K562 (cell line): ENCODE data around the gene MACF1. TPM values are rescaled to one million over a fixed set of nuclear protein-coding genes. Genes with fewer than 3 reads are reported as not detected.
A peak's percentile ranks its signal among the peaks of the same experiment; 100 is the strongest.

Source experiments
- ARID1B ChIP-seq: fragments of 450-650 bp; IDR thresholded peaks from 2 replicates; pipeline ENCODE4 v1.6.1; 2016; ENCODE audit warnings: antibody characterized with exemption, mild to moderate bottlenecking, inconsistent platforms
- CBFA2T2 ChIP-seq: fragments of 450-650 bp; conservative IDR thresholded peaks from 2 replicates; pipeline ENCODE4 v1.6.1; 2017; ENCODE audit warnings: mild to moderate bottlenecking
- CREB3L1 ChIP-seq: fragments of 450-650 bp; IDR thresholded peaks from 2 replicates; pipeline ENCODE4 v1.6.1; 2014; ENCODE audit warnings: low read depth, mild to moderate bottlenecking, moderate library complexity, borderline replicate concordance
- E2F8 ChIP-seq: fragments of 450-650 bp; IDR thresholded peaks from 2 replicates; pipeline ENCODE4 v1.7.1; 2018; ENCODE audit warnings: mild to moderate bottlenecking, low read depth; ENCODE audit not compliant: partially characterized antibody
- HINFP ChIP-seq: fragments of 450-650 bp; conservative IDR thresholded peaks from 2 replicates; pipeline ENCODE4 v1.6.1; 2016; ENCODE audit warnings: missing genetic modification characterization, low read depth, mild to moderate bottlenecking, control low read depth, missing compliant biosample characterization
- HMGXB4 ChIP-seq: sonication (generic); formaldehyde crosslinking; IDR thresholded peaks from 2 replicates; pipeline ENCODE4 v1.8.1; 2023; ENCODE audit warnings: mild to moderate bottlenecking, missing genetic modification reagents
- PTBP1 ChIP-seq: fragments of 200-400 bp; formaldehyde crosslinking; IDR thresholded peaks from 2 replicates; pipeline ENCODE4 v1.6.1; 2017; ENCODE audit warnings: low read depth, low read length
- RFX1 ChIP-seq: fragments of 450-650 bp; IDR thresholded peaks from 2 replicates; pipeline ENCODE4 v1.6.1; 2016; ENCODE audit warnings: mild to moderate bottlenecking, moderate library complexity
- SMAD1 ChIP-seq: fragments of 150-350 bp; IDR thresholded peaks from 2 replicates; pipeline ENCODE4 v1.6.1; 2014; ENCODE audit warnings: low read length, low read depth; ENCODE audit not compliant: partially characterized antibody
- TRIM24 ChIP-seq, 2 experiments: fragments of 450-650 bp; IDR thresholded peaks; 2 replicates each; pipeline ENCODE4 v1.6.1; 2016
- ZNF407 ChIP-seq: fragments of 450-650 bp; IDR thresholded peaks from 2 replicates; pipeline ENCODE4 v1.6.1; 2016; ENCODE audit warnings: low read depth
- ZZZ3 ChIP-seq: fragments of 450-650 bp; IDR thresholded peaks from 2 replicates; pipeline ENCODE4 v1.6.1; 2016; ENCODE audit warnings: antibody characterized with exemption, mild to moderate bottlenecking, moderate library complexity
- polyA plus RNA-seq, 8 experiments: library from polyadenylated mRNA; depleted of rRNA in 4 of 8; stranded (reverse) in 5 of 8; unstranded in 3 of 8; fragments of >200 nt; fragmentation: Nextera tagmentation in 2 of 8; fragmentation: Illumina TruSeq in 1 of 8; extraction: Ambion mirVana in 2 of 8; extraction: Trizol in 1 of 8; gene quantifications; 2 replicates each; pipeline versions ENCODE4 v1.2.1 to v1.2.3, GENCODE V29; 2011 to 2014; ENCODE audit warnings: inconsistent platforms in 1 of 8, missing spikeins in 1 of 8
- total RNA-seq, 7 experiments: library from RNA; depleted of rRNA in 6 of 7; stranded (reverse); fragments of >200 nt in 6 of 7; fragmentation: Illumina TruSeq in 2 of 7; extraction: Trizol in 2 of 7; gene quantifications; 2 replicates each; pipeline versions ENCODE4 v1.2.1 to v1.2.3, GENCODE V29; 2011 to 2021; ENCODE audit warnings: low replicate concordance in 1 of 7

Gene MACF1
- total and polyA plus RNA-seq, 9 of the 15 experiments (the other 6 are each of a cell fraction or from before 2014, with no cell fraction given): 13.2 to 232 (median 112) TPM

- no peak for TF ChIP-seq HMGXB4 (CRISPR knock-in tag)
- TF ChIP-seq ZZZ3: no peak
- TF ChIP-seq RFX1: no peak
- TF ChIP-seq HINFP (tag): no peak
- peak; percentile 29 for TF ChIP-seq SMAD1
- TF ChIP-seq CREB3L1: no peak; the same call in 1 of the 2 replicates
- TF ChIP-seq ZNF407: no peak
- peak; percentile 94 to 96 for TF ChIP-seq TRIM24 (IDR thresholded peaks at IDR 0.05)
- no peak for TF ChIP-seq PTBP1
- peak; percentile 37 for TF ChIP-seq E2F8
- peak; percentile 99 for TF ChIP-seq ARID1B
- TF ChIP-seq CBFA2T2: peak; percentile 96
These were observed 36.8 kb upstream of the MACF1 start (continued) for GRCh38 chr1:39167632-39168209.
